OCI-LY1 (cell line): ENCODE results near the gene IL4I1.

ENCODE experiments used
- CTCF ChIP-seq: fragments of 200-600 bp; sonication (generic), shearing (Covaris generic); IDR thresholded peaks from 2 replicates; pipeline ENCODE4 v1.5.1; 2017; ENCODE audit warnings: mild to moderate bottlenecking, antibody characterized with exemption, low read length, moderate library complexity, mixed read lengths
- EZH2 ChIP-seq: fragments of 200-600 bp; sonication (generic), shearing (Covaris generic); IDR thresholded peaks from 2 replicates; pipeline ENCODE4 v1.8.0; 2017; ENCODE audit warnings: borderline replicate concordance, mixed run types, mild to moderate bottlenecking, antibody characterized with exemption, low read length, moderate library complexity, mixed read lengths

GRCh38 chr19:49849433-49850220 is 47.1 kb downstream of the IL4I1 start:
- no peak for TF ChIP-seq CTCF
- no peak for TF ChIP-seq EZH2
